DND-41 (cell line): ENCODE measurements around the gene LRRC25.

Source experiments
- ATAC-seq: fragments of 200-7000 bp; cut with Tn5 transposase; 3 replicates; pipeline ENCODE4 v1.9.1; 2021; ENCODE audit warnings: low read depth; ENCODE audit not compliant: insufficient read depth
- DNase-seq: peaks from one replicate; pipeline ENCODE4 v3.0.0-alpha.2; 2020
- H2AFZ ChIP-seq: 2 replicates; pipeline ENCODE4 v1.6.0; 2012; ENCODE audit warnings: low read depth, low read length
- H3K27ac ChIP-seq: 2 replicates; pipeline ENCODE4 v1.5.1; 2012; ENCODE audit warnings: low read length, inconsistent platforms
- H3K27me3 ChIP-seq: fragments of 200-600 bp; sonication (generic); 2 replicates; pipeline ENCODE4 v1.6.0; 2012; ENCODE audit warnings: low read length, mild to moderate bottlenecking, inconsistent platforms; ENCODE audit not compliant: insufficient read depth, poor library complexity
- H3K36me3 ChIP-seq: 2 replicates; pipeline ENCODE4 v1.5.1; 2012; ENCODE audit warnings: low read length, inconsistent platforms; ENCODE audit not compliant: insufficient read depth
- H3K4me1 ChIP-seq: 2 replicates; pipeline ENCODE4 v1.5.1; 2012; ENCODE audit warnings: mild to moderate bottlenecking, low read length; ENCODE audit not compliant: insufficient read depth
- H3K4me2 ChIP-seq: 2 replicates; pipeline ENCODE4 v1.6.0; 2012; ENCODE audit warnings: mild to moderate bottlenecking, moderate library complexity, low read length, inconsistent platforms; ENCODE audit not compliant: insufficient read depth
- H3K4me3 ChIP-seq, 2 experiments: fragments of 200-600 bp in 1 of 2; shearing (Covaris generic) in 1 of 2; 2 replicates each; pipeline ENCODE4 v1.5.1; 2012 to 2016; ENCODE audit warnings: inconsistent platforms in 2 of 2, low read length in 2 of 2, mild to moderate bottlenecking in 2 of 2, low read depth in 1 of 2, moderate library complexity in 1 of 2
- H3K79me2 ChIP-seq: 2 replicates; pipeline ENCODE4 v1.6.0; 2012; ENCODE audit warnings: low read length, inconsistent platforms; ENCODE audit not compliant: insufficient read depth
- H3K9ac ChIP-seq: 2 replicates; pipeline ENCODE4 v1.6.0; 2012; ENCODE audit warnings: low read depth, mild to moderate bottlenecking, inconsistent platforms, low read length, moderate library complexity
- H3K9me3 ChIP-seq: 2 replicates; pipeline ENCODE4 v1.5.1; 2012; ENCODE audit warnings: low read length, moderate library complexity, mild to moderate bottlenecking, inconsistent platforms; ENCODE audit not compliant: insufficient read depth, severe bottlenecking
- H4K20me1 ChIP-seq: 2 replicates; pipeline ENCODE4 v1.6.0; 2012; ENCODE audit warnings: low read length; ENCODE audit not compliant: insufficient read depth
- EZH2 ChIP-seq: IDR thresholded peaks from 3 replicates; pipeline ENCODE4 v1.6.1; 2012; ENCODE audit warnings: borderline replicate concordance, low read depth, mild to moderate bottlenecking, moderate library complexity, low read length, inconsistent platforms; ENCODE audit not compliant: severe bottlenecking
- TF ChIP-seq, protein P1 (sequence below): IDR thresholded peaks from 2 replicates; pipeline ENCODE4 v1.5.1; 2012; ENCODE audit warnings: borderline replicate concordance, low read length, moderate library complexity, mild to moderate bottlenecking; ENCODE audit not compliant: poor library complexity, severe bottlenecking; ENCODE audit errors: extremely low read depth

LRRC25 gene

GRCh38 chr19:18438331-18439024, 41.1 kb upstream of the LRRC25 start:
- H3K27me3 ChIP-seq = no peaks in the 10 kb centered on the region
- peaks cover 10% of the 10 kb centered on the region; the same call in 1 of the 2 replicates for H3K36me3 ChIP-seq
- no peak for DNase-seq
- no peak overlapping the region for H3K4me2 ChIP-seq
- no peak overlapping the region for H3K27ac ChIP-seq
- no peaks in the 10 kb centered on the region for H3K9me3 ChIP-seq
- H4K20me1 ChIP-seq = peaks cover 20% of the 10 kb centered on the region; the same call in 1 of the 2 replicates
- H3K79me2 ChIP-seq = no peaks in the 10 kb centered on the region
- no peak overlapping the region for H3K4me3 ChIP-seq
- no peak overlapping the region for H3K9ac ChIP-seq
- peaks cover 21% of the 10 kb centered on the region for H3K4me1 ChIP-seq
- H2AFZ ChIP-seq = no peak overlapping the region
- ATAC-seq = no peak
- TF ChIP-seq EZH2 = no peak
- TF ChIP-seq, protein P1, sequence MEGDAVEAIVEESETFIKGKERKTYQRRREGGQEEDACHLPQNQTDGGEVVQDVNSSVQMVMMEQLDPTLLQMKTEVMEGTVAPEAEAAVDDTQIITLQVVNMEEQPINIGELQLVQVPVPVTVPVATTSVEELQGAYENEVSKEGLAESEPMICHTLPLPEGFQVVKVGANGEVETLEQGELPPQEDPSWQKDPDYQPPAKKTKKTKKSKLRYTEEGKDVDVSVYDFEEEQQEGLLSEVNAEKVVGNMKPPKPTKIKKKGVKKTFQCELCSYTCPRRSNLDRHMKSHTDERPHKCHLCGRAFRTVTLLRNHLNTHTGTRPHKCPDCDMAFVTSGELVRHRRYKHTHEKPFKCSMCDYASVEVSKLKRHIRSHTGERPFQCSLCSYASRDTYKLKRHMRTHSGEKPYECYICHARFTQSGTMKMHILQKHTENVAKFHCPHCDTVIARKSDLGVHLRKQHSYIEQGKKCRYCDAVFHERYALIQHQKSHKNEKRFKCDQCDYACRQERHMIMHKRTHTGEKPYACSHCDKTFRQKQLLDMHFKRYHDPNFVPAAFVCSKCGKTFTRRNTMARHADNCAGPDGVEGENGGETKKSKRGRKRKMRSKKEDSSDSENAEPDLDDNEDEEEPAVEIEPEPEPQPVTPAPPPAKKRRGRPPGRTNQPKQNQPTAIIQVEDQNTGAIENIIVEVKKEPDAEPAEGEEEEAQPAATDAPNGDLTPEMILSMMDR = no peak

DNA sequence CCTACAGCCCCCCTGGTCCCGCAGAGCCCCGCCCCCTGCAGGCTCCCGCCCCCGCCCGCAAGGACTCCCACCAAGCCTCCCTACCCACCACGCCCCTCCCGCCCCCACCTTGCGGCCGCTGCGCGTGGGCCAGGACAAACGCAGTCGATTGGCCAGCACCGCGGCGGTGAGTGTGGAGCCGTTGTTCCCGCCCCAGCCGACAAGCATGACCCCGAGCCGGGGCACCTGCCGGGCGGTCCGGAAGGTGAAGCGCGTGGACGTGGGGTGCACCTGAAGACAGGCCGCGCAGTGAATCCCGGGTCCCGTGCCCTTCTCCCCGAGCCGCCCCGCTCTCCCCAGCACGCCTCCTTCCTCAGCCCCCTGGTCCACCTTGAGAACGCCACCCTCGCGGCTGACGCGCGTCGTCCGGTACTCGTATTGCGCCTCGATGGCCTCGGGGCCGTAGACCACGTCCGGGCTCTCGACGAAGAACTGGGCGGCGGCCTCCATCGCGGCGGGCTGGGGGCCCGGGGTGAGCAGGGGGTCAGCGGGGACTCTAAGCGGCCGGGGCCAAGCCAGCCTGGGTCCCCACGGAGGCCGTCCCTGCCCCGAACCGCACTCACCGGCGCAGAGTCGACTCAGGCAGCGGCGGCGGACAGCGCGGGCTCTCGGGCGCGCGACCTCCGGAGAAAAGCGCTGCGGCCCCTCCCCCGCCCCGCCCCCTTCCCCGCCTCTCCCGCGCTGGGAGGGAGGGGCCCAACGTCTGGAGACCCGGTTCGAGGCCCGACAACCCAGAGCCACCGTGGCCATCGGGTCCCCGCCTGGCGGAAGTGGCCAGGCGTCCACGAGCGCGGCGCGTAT, 40.3 kb upstream of the LRRC25 start, which contains the start of gene ISYNA1:
Gene ISYNA1 (minus strand): TSS at position 643 of the 840 bp plus-strand sequence. CDS start 154 bp downstream, at position 489.
- Histone ChIP-seq H2AFZ (peak within 1 kb of the TSS; percentile 96), H3K4me1 (peaks cover 21% of the 10 kb centered on the region), H3K9me3 (no peaks in the 10 kb centered on the region), H3K4me2 (peak within 1 kb of the TSS; percentile 99), H3K9ac (peak within 1 kb of the TSS; percentile 64), H3K27ac (peak within 1 kb of the TSS; percentile 65), H4K20me1 (peaks cover 25% of the 10 kb centered on the region; the same call in 1 of the 2 replicates), H3K36me3 (peaks cover 10% of the 10 kb centered on the region), H3K4me3 (peak within 1 kb of the TSS; percentile 17 to 68; a peak in 3 of 4 replicates), H3K27me3 (no peaks in the 10 kb centered on the region), H3K79me2 (no peaks in the 10 kb centered on the region)
- DNase-seq = no peak
- TF ChIP-seq EZH2 = no peak
- TF ChIP-seq, protein P1 = no peak
- no peak; the same call in 2 of the 3 replicates for ATAC-seq

GRCh38 chr19:18436671-18437490, 39.5 kb upstream of the LRRC25 start:
- no peaks in the 10 kb centered on the region for H3K9me3 ChIP-seq
- H4K20me1 ChIP-seq = peaks cover 25% of the 10 kb centered on the region
- H3K4me1 ChIP-seq = peaks cover 21% of the 10 kb centered on the region
- no peak for TF ChIP-seq EZH2
- TF ChIP-seq, protein P1 = no peak
- peak overlapping the region; percentile 17 to 68; a peak in 3 of 4 replicates for H3K4me3 ChIP-seq
- no peaks in the 10 kb centered on the region for H3K27me3 ChIP-seq
- peaks cover 16% of the 10 kb centered on the region for H3K36me3 ChIP-seq
- DNase-seq = peak; percentile 91
- peak; percentile 87 for ATAC-seq
- H3K27ac ChIP-seq = peak overlapping the region; percentile 65
- H2AFZ ChIP-seq = peak overlapping the region; percentile 96
- peak overlapping the region; percentile 64 for H3K9ac ChIP-seq
- H3K4me2 ChIP-seq = peak overlapping the region; percentile 99
- no peaks in the 10 kb centered on the region for H3K79me2 ChIP-seq
